ENCODE measurements around the gene PTGR3. TPM values are rescaled to one million over a fixed set of nuclear protein-coding genes. Genes with fewer than 3 reads are reported as not detected.

Gene PTGR3
- total and polyA plus RNA-seq, 4 donors = 14.3 to 48.2 (median 36.2) TPM

GRCh38 chr18:75249672-75250470 lies 40.9 kb upstream of the PTGR3 start:
- DNase-seq (ENCODE audit: low read depth in 4 of 6, low spot score in 6 of 6) = no peak
- Histone ChIP-seq H3K9me3 (ENCODE audit: control insufficient read depth, insufficient read depth, low read length) (no peaks in the 10 kb centered on the region), H3K36me3 (ENCODE audit: control insufficient read depth, insufficient read depth, low read length) (peaks cover 10% of the 10 kb centered on the region), H3K27ac (ENCODE audit: low read depth, low read length) (peak overlapping the region; percentile 87), H3K4me3 (ENCODE audit: low read depth, low read length) (no peak overlapping the region), H3K27me3 (ENCODE audit: control insufficient read depth, insufficient read depth, low read length) (no peaks in the 10 kb centered on the region), H3K4me1 (ENCODE audit: control insufficient read depth, insufficient read depth, low read length) (peaks cover 40% of the 10 kb centered on the region)
- WGBS (ENCODE audit: insufficient coverage) = 84% methylated on average over 10 of the region's 18 CpGs

GRCh38 chr18:75249175-75249518 lies 40.2 kb upstream of the PTGR3 start:
- no peak overlapping the region for H3K4me3 ChIP-seq (ENCODE audit: low read depth, low read length)
- WGBS (ENCODE audit: insufficient coverage) = 76% methylated on average over 5 of the region's 9 CpGs
- H3K27ac ChIP-seq (ENCODE audit: low read depth, low read length) = peak overlapping the region; percentile 87

GRCh38 chr18:75248426-75249174 lies 39.7 kb upstream of the PTGR3 start:
- peaks cover 10% of the 10 kb centered on the region for H3K36me3 ChIP-seq (ENCODE audit: control insufficient read depth, insufficient read depth, low read length)
- peaks cover 49% of the 10 kb centered on the region for H3K4me1 ChIP-seq (ENCODE audit: control insufficient read depth, insufficient read depth, low read length)
- WGBS (ENCODE audit: insufficient coverage) = 55% methylated on average over 14 of the region's 20 CpGs
- H3K4me3 ChIP-seq (ENCODE audit: low read depth, low read length) = no peak overlapping the region
- peak overlapping the region; percentile 87 for H3K27ac ChIP-seq (ENCODE audit: low read depth, low read length)
- no peaks in the 10 kb centered on the region for H3K27me3 ChIP-seq (ENCODE audit: control insufficient read depth, insufficient read depth, low read length)
- no peaks in the 10 kb centered on the region for H3K9me3 ChIP-seq (ENCODE audit: control insufficient read depth, insufficient read depth, low read length)
- peak in 1 of 6 donors; percentile 58 for DNase-seq (ENCODE audit: low read depth in 4 of 6, low spot score in 6 of 6)

More at GRCh38 chr18:75249175-75249518, 40.2 kb upstream of the PTGR3 start:
- no peaks in the 10 kb centered on the region for H3K9me3 ChIP-seq (ENCODE audit: control insufficient read depth, insufficient read depth, low read length)
- H3K4me1 ChIP-seq (ENCODE audit: control insufficient read depth, insufficient read depth, low read length) = peaks cover 45% of the 10 kb centered on the region
- no peak for DNase-seq (ENCODE audit: low read depth in 4 of 6, low spot score in 6 of 6)
- peaks cover 10% of the 10 kb centered on the region for H3K36me3 ChIP-seq (ENCODE audit: control insufficient read depth, insufficient read depth, low read length)
- no peaks in the 10 kb centered on the region for H3K27me3 ChIP-seq (ENCODE audit: control insufficient read depth, insufficient read depth, low read length)

- WGBS (ENCODE audit: insufficient coverage) = no CpG with 5 or more reads among the region's 8 CpGs
- H3K27ac ChIP-seq (ENCODE audit: low read depth, low read length) = peak overlapping the region; percentile 87
Measured at GRCh38 chr18:75247611-75248421, 38.9 kb upstream of the PTGR3 start.

GRCh38 chr18:75246721-75247610 lies 38.0 kb upstream of the PTGR3 start:
- no peaks in the 10 kb centered on the region for H3K27me3 ChIP-seq (ENCODE audit: control insufficient read depth, insufficient read depth, low read length)
- H3K9me3 ChIP-seq (ENCODE audit: control insufficient read depth, insufficient read depth, low read length) = no peaks in the 10 kb centered on the region
- peak in 1 of 6 donors; percentile 64 for DNase-seq (ENCODE audit: low read depth in 4 of 6, low spot score in 6 of 6)
- peak overlapping the region; percentile 87 for H3K27ac ChIP-seq (ENCODE audit: low read depth, low read length)
- peaks cover 53% of the 10 kb centered on the region for H3K4me1 ChIP-seq (ENCODE audit: control insufficient read depth, insufficient read depth, low read length)
- H3K4me3 ChIP-seq (ENCODE audit: low read depth, low read length) = peak overlapping the region; percentile 37
- WGBS (ENCODE audit: insufficient coverage) = 46% methylated on average over 6 of the region's 10 CpGs
- peaks cover 10% of the 10 kb centered on the region for H3K36me3 ChIP-seq (ENCODE audit: control insufficient read depth, insufficient read depth, low read length)

More at GRCh38 chr18:75247611-75248421, 38.9 kb upstream of the PTGR3 start:
- DNase-seq (ENCODE audit: low read depth in 4 of 6, low spot score in 6 of 6) = peak in 2 of 6 donors; percentile 70 to 78
- Histone ChIP-seq H3K9me3 (ENCODE audit: control insufficient read depth, insufficient read depth, low read length) (no peaks in the 10 kb centered on the region), H3K4me1 (ENCODE audit: control insufficient read depth, insufficient read depth, low read length) (peaks cover 52% of the 10 kb centered on the region), H3K27me3 (ENCODE audit: control insufficient read depth, insufficient read depth, low read length) (no peaks in the 10 kb centered on the region), H3K36me3 (ENCODE audit: control insufficient read depth, insufficient read depth, low read length) (peaks cover 10% of the 10 kb centered on the region), H3K4me3 (ENCODE audit: low read depth, low read length) (peak overlapping the region; percentile 37)

GRCh38 chr18:75244351-75245313 lies 35.7 kb upstream of the PTGR3 start:
- WGBS (ENCODE audit: insufficient coverage) = 38% methylated on average over 16 of the region's 19 CpGs
- Histone ChIP-seq H3K4me3 (ENCODE audit: low read depth, low read length) (peak overlapping the region; percentile 5), H3K9me3 (ENCODE audit: control insufficient read depth, insufficient read depth, low read length) (no peaks in the 10 kb centered on the region), H3K4me1 (ENCODE audit: control insufficient read depth, insufficient read depth, low read length) (peaks cover 44% of the 10 kb centered on the region), H3K27me3 (ENCODE audit: control insufficient read depth, insufficient read depth, low read length) (no peaks in the 10 kb centered on the region), H3K36me3 (ENCODE audit: control insufficient read depth, insufficient read depth, low read length) (peaks cover 9% of the 10 kb centered on the region), H3K27ac (ENCODE audit: low read depth, low read length) (peak overlapping the region; percentile 61)
- DNase-seq (ENCODE audit: low read depth in 4 of 6, low spot score in 6 of 6) = peak in 1 of 6 donors; percentile 62

- no peak for DNase-seq (ENCODE audit: low read depth in 4 of 6, low spot score in 6 of 6)
- no peaks in the 10 kb centered on the region for H3K9me3 ChIP-seq (ENCODE audit: control insufficient read depth, insufficient read depth, low read length)
- H3K36me3 ChIP-seq (ENCODE audit: control insufficient read depth, insufficient read depth, low read length) = peaks cover 10% of the 10 kb centered on the region
- H3K27me3 ChIP-seq (ENCODE audit: control insufficient read depth, insufficient read depth, low read length) = no peaks in the 10 kb centered on the region
- H3K4me1 ChIP-seq (ENCODE audit: control insufficient read depth, insufficient read depth, low read length) = peaks cover 38% of the 10 kb centered on the region
- no peak overlapping the region for H3K4me3 ChIP-seq (ENCODE audit: low read depth, low read length)
- no CpG with 5 or more reads among the region's 1 CpG for WGBS (ENCODE audit: insufficient coverage)
- no peak overlapping the region for H3K27ac ChIP-seq (ENCODE audit: low read depth, low read length)
Measured at GRCh38 chr18:75241705-75242104, 32.8 kb upstream of the PTGR3 start.

- WGBS (ENCODE audit: insufficient coverage) = 90% methylated on average over 10 of the region's 10 CpGs
- DNase-seq (ENCODE audit: low read depth in 4 of 6, low spot score in 6 of 6) = no peak
- no peaks in the 10 kb centered on the region for H3K27me3 ChIP-seq (ENCODE audit: control insufficient read depth, insufficient read depth, low read length)
- H3K4me3 ChIP-seq (ENCODE audit: low read depth, low read length) = no peak overlapping the region
- no peaks in the 10 kb centered on the region for H3K9me3 ChIP-seq (ENCODE audit: control insufficient read depth, insufficient read depth, low read length)
- peaks cover 15% of the 10 kb centered on the region for H3K36me3 ChIP-seq (ENCODE audit: control insufficient read depth, insufficient read depth, low read length)
- H3K27ac ChIP-seq (ENCODE audit: low read depth, low read length) = no peak overlapping the region
- H3K4me1 ChIP-seq (ENCODE audit: control insufficient read depth, insufficient read depth, low read length) = peaks cover 31% of the 10 kb centered on the region
Measured at GRCh38 chr18:75240433-75240832, 31.5 kb upstream of the PTGR3 start.

Data from spinal cord (tissue), 10 donors.